HCT116 (cell line): ENCODE data around the gene ALDH3B1.

Source experiments
- CEBPB ChIP-seq: IDR thresholded peaks from 2 replicates; pipeline ENCODE4 v1.6.1; 2012; ENCODE audit warnings: low read depth
- CTCF ChIP-seq, 3 experiments: fragments of 200-600 bp in 1 of 3; sonication (generic) in 1 of 3; IDR thresholded peaks in 2 of 3; conservative IDR thresholded peaks in 1 of 3; 2 replicates each; pipeline ENCODE4 v1.5.1; 2012 to 2017; ENCODE audit warnings: low read depth in 2 of 3, low read length in 2 of 3, antibody characterized with exemption in 1 of 3, borderline replicate concordance in 1 of 3, control low read depth in 1 of 3, mild to moderate bottlenecking in 1 of 3, mixed read lengths in 1 of 3, mixed run types in 1 of 3, moderate library complexity in 1 of 3; ENCODE audit not compliant: insufficient read depth in 1 of 3
- EZH2phosphoT487 ChIP-seq: fragments of 200-600 bp; IDR thresholded peaks from 2 replicates; pipeline ENCODE4 v1.6.1; 2018; ENCODE audit warnings: antibody characterized with exemption, borderline replicate concordance
- POLR2A ChIP-seq: IDR thresholded peaks from 2 replicates; pipeline ENCODE4 v1.7.0; 2011; ENCODE audit warnings: borderline replicate concordance; ENCODE audit not compliant: insufficient read depth, insufficient read length; ENCODE audit errors: extremely low read depth
- POLR2AphosphoS5 ChIP-seq: IDR thresholded peaks from 2 replicates; pipeline ENCODE4 v1.6.1; 2011; ENCODE audit warnings: mild to moderate bottlenecking, low read depth, low read length, moderate library complexity
- ZNF274 ChIP-seq: fragments of 200-500 bp; sonication (Bioruptor generic); IDR thresholded peaks from 2 replicates; pipeline ENCODE4 v1.6.1; 2014; ENCODE audit warnings: mild to moderate bottlenecking, low read depth, low read length, inconsistent platforms
- TF ChIP-seq, protein P1 (sequence below): IDR thresholded peaks from 2 replicates; pipeline ENCODE4 v1.6.1; 2012; ENCODE audit warnings: low read depth

- TF ChIP-seq CTCF (IDR thresholded peaks at IDR 0.05 in 2 of 3, conservative IDR thresholded peaks at IDR 0.05 in 1 of 3; ENCODE audit: borderline replicate concordance in 1 of 3, insufficient read depth in 1 of 3, low read depth in 2 of 3, low read length in 2 of 3) (no peak), POLR2AphosphoS5 (no peak), POLR2A (no peak), EZH2phosphoT487 (no peak), CEBPB (no peak), ZNF274 (no peak)
- TF ChIP-seq, protein P1, sequence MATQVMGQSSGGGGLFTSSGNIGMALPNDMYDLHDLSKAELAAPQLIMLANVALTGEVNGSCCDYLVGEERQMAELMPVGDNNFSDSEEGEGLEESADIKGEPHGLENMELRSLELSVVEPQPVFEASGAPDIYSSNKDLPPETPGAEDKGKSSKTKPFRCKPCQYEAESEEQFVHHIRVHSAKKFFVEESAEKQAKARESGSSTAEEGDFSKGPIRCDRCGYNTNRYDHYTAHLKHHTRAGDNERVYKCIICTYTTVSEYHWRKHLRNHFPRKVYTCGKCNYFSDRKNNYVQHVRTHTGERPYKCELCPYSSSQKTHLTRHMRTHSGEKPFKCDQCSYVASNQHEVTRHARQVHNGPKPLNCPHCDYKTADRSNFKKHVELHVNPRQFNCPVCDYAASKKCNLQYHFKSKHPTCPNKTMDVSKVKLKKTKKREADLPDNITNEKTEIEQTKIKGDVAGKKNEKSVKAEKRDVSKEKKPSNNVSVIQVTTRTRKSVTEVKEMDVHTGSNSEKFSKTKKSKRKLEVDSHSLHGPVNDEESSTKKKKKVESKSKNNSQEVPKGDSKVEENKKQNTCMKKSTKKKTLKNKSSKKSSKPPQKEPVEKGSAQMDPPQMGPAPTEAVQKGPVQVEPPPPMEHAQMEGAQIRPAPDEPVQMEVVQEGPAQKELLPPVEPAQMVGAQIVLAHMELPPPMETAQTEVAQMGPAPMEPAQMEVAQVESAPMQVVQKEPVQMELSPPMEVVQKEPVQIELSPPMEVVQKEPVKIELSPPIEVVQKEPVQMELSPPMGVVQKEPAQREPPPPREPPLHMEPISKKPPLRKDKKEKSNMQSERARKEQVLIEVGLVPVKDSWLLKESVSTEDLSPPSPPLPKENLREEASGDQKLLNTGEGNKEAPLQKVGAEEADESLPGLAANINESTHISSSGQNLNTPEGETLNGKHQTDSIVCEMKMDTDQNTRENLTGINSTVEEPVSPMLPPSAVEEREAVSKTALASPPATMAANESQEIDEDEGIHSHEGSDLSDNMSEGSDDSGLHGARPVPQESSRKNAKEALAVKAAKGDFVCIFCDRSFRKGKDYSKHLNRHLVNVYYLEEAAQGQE = no peak
These were observed 38.8 kb downstream of the ALDH3B1 start for GRCh38 chr11:68048681-68049508.
